ENCODE measurements around the gene CAPN7.
A peak's percentile ranks its signal among the peaks of the same experiment; 100 is the strongest.
"Not testable (repeated sequence)": the region's sequence is repeated elsewhere in the genome, so short reads cannot be mapped to it uniquely, and the experiment has no call there.

The CAPN7 gene

DNA sequence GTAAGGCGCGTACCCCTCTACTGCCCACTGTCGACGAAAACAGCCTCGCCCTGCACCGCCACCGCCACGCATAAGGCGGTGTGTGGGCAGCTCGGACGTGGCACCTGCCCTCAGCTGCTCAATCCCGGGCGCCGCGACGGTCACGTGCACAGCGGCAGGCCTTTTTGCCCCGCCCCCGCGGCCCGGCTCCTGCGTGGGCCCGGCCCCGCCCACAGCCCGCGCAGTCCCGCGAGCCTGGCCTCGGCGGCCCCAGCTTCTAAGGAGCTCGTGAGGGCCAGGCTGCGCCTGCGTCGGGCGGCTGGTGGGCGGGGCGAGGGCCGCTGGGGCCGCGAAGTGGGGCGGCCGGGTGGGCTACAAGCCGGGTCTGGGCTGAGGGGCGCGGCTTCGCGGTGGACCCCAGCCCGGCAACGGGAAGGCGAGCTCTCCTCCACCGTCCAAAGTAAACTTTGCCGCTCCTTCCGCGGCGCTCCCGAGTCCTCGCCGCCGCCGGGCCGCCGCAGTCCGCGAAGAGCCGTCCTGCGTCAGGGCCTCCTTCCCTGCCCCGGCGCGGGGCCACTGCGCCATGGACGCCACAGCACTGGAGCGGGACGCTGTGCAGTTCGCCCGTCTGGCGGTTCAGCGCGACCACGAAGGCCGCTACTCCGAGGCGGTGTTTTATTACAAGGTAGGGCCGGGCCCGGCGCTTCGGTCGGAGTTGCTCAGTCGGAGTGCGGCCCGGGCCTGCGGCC, at the start of gene CAPN7:
Gene CAPN7, plus strand, starts transcription at position 313 of the 728 bp plus-strand sequence. Its CDS starts 250 bp downstream, at position 563.
- peak; percentile 96 for DNase-seq

- no peak for DNase-seq
Measured at GRCh38 chr3:15157441-15157840, 48.6 kb upstream of the CAPN7 start.

- no peak for DNase-seq
Measured at GRCh38 chr3:15159501-15160136, 46.4 kb upstream of the CAPN7 start.

- no peak for DNase-seq
Measured at GRCh38 chr3:15160662-15161061, 45.4 kb upstream of the CAPN7 start.

DNA sequence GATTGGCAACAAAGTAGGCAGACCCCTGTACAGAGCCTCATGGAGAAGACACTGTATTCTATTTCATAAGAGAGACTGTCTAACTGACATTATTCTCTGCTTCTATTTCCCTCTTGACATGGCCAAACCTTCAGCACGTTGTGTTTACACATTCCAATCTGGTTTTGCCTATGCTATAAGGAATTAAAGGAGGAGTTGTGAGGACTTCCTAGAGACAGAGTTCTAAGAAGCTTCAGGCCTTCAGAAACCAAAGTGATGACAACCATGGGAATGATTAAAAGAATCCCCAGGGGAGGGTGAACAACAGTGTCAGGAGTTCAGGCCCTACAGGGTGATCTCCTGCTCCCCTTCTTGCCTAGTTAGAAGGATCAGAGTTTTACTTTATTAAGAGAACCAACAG, 44.9 kb upstream of the CAPN7 start:
- no peak for DNase-seq

DNA sequence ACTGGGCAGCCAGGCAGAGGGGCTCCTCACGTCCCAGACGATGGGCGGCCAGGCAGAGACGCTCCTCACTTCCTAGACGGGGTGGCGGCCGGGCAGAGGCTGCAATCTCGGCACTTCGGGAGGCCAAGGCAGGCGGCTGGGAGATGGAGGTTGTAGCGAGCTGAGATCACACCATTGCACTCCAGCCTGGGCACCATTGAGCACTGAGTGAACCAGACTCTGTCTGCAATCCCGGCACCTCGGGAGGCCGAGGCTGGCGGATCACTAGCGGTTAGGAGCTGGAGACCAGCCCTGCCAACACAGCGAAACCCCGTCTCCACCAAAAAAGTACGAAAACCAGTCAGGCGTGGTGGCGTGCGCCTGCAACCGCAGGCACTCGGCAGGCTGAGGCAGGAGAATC, 42.4 kb upstream of the CAPN7 start:
- DNase-seq: not testable (repeated sequence)

- DNase-seq: no peak
Measured at GRCh38 chr3:15164340-15164739, 41.7 kb upstream of the CAPN7 start.

GRCh38 chr3:15165061-15165460, 41.0 kb upstream of the CAPN7 start:
- DNase-seq: no peak

DNA sequence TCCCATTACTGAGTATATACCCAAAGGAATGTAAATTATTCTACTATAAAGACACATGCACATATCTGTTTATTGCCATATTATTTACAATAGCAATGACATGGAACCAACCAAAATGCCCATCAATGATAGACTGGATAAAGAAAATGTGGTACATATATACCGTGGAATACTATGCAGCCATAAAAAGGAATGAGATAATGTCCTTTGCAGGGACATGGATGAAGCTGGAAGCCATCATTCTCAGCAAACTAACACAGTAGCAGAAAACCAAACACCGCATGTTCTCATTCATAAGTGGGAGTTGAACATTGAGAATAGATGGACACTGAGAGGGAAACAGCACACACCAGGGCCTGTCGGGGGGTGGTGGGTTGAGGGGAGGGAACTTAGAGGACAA, 39.7 kb upstream of the CAPN7 start:
- DNase-seq: not testable (repeated sequence)

DNA sequence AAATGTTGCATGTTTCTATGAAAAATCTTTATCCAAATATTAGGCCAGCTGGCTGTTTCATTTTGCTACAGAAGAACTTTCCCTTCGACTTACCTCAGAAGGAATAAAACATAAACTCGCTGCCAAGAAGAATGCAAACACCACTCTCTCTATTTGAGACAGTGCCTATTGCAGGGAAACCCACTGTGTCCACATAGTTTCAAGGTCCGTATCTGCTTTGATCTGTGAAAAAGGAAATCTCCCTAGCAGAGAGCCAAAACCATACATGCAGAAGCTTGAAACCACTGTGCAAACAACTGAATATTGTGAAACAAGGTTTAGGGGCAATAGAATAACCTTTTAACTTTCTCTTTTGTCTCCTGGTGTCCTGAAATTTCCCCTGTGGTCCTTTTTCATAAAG, 35.0 kb upstream of the CAPN7 start:
- no peak for DNase-seq

DNA sequence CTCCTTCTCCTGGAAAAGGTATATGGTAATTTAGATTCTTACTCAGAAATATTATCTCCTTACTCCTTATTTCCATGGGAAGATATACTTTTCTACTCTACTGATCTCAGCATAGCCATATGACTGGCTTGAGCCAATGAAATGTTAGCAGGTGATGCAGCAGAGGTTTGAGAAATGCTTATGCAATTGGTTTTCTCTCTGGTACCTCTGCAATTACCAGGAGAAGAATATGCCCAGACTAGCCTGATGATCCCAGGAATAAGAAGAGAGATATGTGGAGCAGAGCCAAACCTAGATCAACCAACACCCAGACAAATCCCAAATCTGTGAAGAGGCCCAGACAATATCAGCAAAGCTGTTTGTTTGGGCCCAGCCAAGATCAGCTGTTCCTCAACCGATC, 33.2 kb upstream of the CAPN7 start:
- no peak for DNase-seq

DNA sequence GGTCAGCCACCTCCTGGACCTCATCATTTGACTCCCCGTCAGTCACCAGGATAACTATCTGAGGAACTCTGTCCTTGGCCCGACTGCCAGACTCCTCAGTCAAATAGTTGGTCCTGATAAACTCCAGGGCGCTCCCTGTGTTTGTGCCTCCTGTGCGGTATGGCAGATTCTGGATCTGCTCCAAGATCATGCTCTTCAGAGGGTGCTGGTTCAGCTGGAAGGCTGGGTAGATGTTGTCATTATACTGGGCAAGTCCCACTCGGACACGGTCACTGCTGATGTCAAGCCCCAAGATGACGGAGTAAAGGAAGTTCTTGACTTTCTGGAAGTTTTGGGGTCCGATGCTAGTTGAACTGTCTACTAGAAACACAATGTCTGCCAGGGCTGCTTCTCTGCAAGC, 31.1 kb upstream of the CAPN7 start:
- no peak for DNase-seq

DNA sequence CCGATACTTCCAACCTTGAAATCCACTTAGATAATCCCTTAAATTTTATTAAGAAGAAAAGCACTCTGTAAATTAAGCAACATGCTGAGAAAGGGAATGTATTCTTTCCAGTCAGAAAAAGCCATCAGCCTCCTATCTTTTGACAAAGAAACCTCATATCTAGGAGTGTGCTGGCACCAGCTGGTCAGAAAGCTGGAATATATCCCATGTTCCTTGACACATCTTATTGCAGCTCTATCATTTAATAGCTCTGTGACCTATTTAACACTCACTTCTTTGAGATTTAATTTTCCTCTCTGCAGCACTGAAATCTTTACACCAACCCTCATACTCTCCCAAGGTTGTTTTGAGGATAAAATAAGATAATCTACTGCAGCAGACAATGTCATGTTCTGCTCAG, 30.4 kb upstream of the CAPN7 start:
- DNase-seq: no peak

DNA sequence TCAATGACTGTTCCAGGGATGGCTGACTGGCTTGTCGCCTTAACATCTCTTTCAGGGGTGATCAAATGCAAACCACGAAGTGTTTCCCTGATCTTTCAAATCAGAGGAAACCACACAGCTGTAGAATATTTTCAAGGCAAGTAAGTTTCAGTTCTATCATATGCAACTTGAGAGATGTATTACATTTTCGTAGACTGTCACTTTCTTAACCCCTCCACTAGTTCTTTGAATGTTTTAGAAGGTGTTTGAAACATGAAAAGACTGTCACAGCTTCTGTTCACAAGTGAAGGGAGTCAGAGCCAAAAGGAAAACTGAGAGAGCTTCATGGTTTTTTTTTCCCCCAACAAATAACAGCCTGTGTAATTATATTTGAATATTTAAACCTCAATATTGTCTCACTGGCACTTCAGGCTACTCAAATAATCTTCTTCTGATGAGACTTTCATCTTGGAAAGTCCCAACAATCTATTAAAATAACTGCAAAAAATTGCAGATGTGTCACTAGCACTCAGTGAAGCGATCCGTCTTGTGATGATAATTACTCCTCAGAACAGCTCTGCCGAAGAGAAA, 25.9 kb upstream of the CAPN7 start:
- no peak for DNase-seq

DNA sequence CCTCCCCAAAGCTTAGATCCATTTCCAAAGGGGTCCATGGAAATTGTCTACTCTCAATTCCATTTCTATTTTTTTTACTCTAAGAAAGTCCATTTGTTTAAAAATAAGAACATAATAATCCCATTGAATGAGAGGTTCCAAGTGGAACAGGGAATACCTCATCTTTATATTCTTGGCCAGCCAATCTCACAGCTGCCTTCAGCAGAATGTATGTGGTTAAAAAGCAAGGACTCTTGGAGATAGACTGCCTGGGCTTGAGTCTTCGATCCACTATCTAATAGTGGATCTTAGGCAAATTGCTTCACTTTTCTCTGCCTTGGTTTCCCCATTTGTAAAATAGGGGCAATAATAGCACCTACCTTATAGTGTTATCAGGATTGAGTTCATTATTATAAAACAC, 24.5 kb upstream of the CAPN7 start:
- no peak for DNase-seq

- no peak for DNase-seq
Measured at GRCh38 chr3:15181963-15182362, 24.1 kb upstream of the CAPN7 start.

GRCh38 chr3:15183011-15183410, 23.0 kb upstream of the CAPN7 start:
- DNase-seq: no peak

- no peak for DNase-seq
Measured at GRCh38 chr3:15185404-15185803, 20.6 kb upstream of the CAPN7 start.

DNA sequence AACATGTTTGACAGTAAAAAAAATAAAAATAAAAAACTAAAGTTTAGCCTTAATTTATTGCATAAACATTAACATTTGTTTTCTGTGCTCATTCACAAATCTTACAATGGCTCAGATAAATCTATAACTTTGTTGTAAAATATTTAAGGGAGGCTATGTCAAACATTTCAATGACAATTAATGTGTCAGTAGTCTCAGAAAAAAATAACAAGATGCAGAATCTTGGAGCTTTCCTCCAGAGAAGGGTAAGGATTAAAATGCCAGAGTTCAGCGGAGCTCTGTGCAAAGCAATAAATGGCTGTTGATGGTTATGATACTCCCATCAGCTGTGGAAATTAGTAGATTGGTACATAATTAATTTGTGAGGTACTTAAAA, 20.0 kb upstream of the CAPN7 start:
- DNase-seq: no peak

GRCh38 chr3:15186477-15187164, 19.4 kb upstream of the CAPN7 start:
- DNase-seq: not testable (repeated sequence)

DNA sequence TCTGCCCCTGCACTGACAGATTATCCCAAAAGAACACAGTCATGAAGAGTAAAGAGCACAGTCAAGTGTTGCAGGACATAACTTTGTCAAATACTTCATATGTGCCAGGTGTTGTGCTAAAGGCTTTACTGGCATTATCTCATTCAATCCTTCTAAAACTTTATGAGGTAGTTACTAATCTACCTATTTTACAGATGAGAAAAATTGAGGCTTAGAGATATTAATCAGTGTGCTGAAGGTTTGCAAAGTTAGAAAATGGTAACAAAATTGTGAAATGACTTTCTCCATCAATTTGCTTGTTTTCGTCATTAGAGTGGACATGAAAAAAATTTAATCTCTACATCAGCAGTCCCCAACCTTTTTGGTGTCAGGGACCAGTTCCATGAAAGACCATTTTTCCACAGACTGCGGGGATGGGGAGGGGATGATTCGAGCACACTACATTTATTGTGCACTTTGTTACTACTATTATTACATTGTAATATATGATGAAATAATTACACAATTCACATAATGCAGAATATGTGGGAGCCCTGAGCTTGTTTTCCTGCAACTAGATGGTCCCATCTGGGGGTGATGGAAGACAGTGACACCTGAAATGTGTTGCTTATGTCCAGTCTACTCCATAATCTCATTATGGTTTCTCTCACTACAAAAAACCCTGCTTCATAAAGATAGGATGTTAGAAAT, 8.6 kb upstream of the CAPN7 start:
- no peak for DNase-seq

DNA sequence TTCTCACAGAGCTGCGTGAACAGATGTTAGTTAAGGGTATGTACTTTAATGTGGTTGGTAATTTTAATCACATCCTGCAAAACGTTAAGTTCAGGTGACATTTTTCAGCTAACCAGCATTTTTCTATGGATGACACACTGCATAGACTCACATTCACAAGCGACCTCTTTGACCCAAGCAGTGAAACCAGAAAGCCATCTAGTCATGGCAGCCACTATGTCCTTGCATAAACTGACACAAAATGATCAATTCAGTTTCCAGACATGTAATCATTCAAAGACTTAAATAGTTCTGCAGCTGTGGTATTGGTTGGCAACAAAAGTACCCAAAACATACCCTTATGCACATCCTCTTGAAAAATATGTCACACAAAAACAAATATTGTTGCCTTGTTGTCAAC, 7.4 kb upstream of the CAPN7 start:
- DNase-seq: no peak

DNA sequence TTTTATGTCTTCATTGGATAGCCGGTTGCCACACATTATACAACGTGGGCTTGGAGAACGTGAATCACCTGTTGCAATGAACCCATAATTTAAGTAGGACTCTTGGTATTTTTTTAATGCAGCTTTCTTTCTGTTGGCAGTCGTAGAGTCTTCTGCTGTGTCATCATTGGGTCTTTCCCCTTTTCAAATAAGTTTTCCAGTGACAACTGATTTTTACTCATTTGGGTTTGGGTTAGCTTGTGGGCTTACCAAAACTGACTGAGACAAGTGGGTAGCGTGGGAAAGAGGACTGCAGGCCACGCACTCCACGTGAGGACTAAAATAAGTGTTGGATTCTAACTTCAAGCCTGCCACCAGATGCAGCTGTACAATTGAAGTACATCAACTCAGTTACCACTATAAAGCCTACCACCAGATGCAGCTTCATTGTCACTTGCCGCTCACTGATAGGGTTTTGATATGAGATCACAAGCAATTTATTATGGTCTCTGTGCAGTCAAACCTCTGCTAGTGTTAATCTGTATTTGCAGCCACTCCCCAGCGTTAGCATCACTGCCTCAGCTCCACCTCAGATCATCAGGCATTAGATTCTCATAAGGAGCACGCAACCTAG, 6.4 kb upstream of the CAPN7 start:
- no peak for DNase-seq

Data from activated CD4-positive, alpha-beta T cell treated with anti-CD3 and anti-CD28 coated beads, Interleukin-2, Interleukin-6, amounts not matched to agents 100 ng/mL and 50 ng/mL, durations not matched to agents 16 hours and 8 hours (primary cell).